HG03457 (cell line): ENCODE data around the gene SLIRP.
"Not testable (repeated sequence)": the region's sequence is repeated elsewhere in the genome, so short reads cannot be mapped to it uniquely, and the experiment has no call there.

Experiments
- ATAC-seq: cut with Tn5 transposase; IDR thresholded peaks from one replicate; pipeline ENCODE4 v1.9.1; 2021; ENCODE audit warnings: moderate number of reproducible peaks; ENCODE audit not compliant: unreplicated experiment

SLIRP gene

DNA sequence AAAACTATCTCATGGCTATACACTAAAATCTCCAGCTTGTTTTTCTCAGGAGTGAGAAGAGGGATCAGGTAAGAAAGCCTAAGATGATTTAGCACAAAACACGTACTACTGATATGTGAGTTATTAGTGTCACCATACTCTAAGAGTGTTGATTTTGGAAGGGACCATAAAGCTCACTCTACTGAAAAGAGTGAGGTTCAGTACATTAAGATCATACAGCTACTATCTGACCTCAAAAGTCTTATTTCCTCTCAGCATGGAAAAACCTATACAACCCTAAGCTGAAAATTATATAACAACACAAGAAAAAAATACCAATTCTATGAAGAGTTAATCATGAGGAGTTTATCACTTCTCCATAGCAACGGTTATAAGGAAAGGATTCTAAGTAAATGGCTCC, 33.5 kb downstream of the SLIRP start:
- no peak for ATAC-seq

DNA sequence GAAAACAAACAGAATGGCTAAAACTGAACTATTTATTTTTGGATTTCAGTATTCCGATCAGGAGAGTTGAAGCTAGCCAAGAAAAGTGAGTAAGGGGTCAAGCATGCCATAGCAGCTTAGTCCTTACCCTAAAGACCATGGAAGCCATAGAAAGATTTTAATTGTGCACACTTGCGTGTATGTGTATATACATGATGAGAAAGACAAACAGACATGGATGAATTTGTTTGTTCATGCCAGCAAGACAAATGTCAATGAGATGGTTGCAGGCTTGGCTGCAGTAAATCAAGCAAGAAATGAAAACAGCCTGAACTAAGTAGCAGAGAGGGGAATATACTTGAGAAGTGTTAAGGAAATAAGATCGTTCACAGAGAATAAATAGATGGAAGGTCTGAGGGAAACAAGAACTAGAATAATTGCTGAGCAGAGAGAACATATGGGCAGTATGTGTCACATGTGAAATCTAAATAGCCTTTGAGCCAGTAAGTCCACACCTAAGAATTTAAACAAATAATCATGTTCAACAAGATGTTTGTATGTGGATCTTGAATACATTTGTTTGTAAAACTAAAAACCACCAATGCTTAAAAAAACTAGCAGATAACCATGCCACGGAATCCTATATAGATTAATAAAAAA, 38.3 kb downstream of the SLIRP start:
- no peak for ATAC-seq

- not testable (repeated sequence) for ATAC-seq
Measured at GRCh38 chr14:77747425-77747824, 39.5 kb downstream of the SLIRP start.

GRCh38 chr14:77752266-77752665, 44.4 kb downstream of the SLIRP start:
- no peak for ATAC-seq

DNA sequence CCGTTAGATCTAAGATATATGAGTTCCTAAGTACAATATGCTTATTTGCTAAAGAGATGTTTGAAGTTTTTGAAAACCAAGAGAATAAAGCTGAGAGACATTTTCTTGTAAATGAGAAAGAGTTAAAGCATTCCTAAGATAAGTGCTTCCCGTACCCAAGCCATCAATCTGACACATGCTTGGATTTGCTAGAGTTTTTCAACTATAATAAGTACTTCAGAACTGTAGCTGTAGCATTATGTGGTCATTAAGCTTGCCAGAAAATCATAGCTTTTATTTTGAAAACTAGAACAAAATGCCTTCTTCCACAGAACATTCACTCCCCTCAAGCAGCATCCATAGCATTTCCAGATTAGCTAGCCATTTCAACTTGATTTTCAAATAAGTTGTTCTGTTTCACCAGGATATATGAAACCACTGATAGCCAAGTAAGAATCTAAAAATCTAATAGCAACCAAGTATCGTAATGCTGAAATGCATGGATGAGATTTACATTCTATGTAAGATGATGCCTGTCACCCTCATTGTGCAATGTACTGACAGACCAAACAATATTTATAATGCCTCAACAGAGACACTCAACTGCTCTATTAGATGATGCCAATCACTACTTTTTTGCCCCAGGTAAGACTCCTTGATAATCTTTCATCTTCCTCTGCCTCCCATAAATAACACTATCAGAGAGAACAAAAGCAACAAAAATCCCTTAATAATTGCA, 45.1 kb downstream of the SLIRP start:
- ATAC-seq: no peak

DNA sequence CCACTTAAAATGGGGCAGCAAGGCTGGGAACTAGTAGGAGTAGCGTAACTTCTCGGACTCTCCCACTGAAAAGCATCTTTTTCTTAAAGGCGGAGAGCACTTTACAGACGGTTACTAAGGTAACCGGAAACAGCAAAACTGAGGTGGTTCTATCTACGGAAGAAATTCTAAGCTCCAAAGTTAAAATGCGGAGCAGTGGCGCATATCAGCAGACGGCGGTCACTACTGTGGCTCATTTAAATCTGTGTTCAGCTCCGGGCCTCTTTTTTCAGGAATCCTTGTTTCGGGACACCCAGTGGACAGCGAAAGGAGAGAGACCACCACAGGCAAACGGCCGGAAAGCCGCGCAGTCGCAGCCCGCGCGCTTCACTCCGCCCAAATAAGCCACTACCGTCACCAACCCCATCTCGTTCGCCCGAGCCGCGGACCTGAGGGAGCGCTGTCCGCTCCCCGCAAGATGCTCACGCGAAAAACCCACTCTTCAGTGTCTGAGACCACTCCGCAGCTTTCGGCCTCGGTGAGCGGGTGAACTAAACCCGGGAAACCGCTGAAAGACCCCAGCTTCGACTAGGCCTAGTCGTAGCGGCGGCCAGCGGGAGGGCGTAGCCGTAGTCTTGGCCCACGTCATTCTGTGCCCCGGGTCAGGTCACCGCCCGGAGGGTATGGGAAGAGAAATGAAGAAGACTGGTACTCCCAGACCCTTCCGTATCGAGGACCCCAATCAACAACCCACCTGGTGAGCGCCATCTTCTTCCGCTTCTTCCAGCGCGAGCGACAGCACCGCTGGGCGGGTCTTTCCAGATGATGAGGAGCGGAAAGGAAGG, 52.7 kb downstream of the SLIRP start, which contains the start of gene SNW1:
TSS of gene SNW1 (minus strand) at position 776 of the 824 bp plus-strand sequence. CDS start at position 747, 29 bp downstream.
- ATAC-seq: peak; percentile 88

GRCh38 chr14:77761205-77761931, 53.5 kb downstream of the SLIRP start:
- ATAC-seq: peak; percentile 16

DNA sequence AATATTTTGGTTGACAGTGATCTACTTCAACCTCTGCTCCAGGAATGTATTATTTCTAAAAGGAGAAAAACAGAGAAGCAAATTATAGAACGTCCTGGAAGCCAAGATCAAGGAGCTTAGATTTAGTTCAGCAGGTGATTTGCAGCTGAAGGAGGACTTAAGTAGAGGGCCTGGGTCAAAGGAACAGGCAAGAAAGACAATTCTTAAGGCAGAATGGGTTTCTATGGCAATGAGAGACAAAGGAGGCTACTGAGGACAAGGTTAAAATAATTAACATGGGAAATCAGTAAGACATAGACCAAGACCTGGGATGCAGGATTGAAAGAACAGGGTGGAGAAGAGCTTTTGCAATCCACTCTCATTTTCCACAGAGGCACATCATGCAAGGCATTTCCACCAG, 55.4 kb downstream of the SLIRP start:
- no peak for ATAC-seq

GRCh38 chr14:77763978-77764377, 56.1 kb downstream of the SLIRP start:
- no peak for ATAC-seq
